HG03045 (cell line): ENCODE data around the gene RFPL3.
"Not testable (repeated sequence)": the region's sequence is repeated elsewhere in the genome, so short reads cannot be mapped to it uniquely, and the experiment has no call there.

Source experiments
- ATAC-seq: cut with Tn5 transposase; IDR thresholded peaks from one replicate; pipeline ENCODE4 v1.9.1; 2021; ENCODE audit warnings: mild to moderate bottlenecking, moderate library complexity; ENCODE audit not compliant: unreplicated experiment

The RFPL3 gene

GRCh38 chr22:32352681-32353080 is 5.0 kb upstream of the RFPL3 start:
- no peak for ATAC-seq

- no peak for ATAC-seq
Measured at GRCh38 chr22:32353292-32353691, 4.4 kb upstream of the RFPL3 start.

GRCh38 chr22:32353840-32354239 is 3.8 kb upstream of the RFPL3 start:
- no peak for ATAC-seq

- no peak for ATAC-seq
Measured at GRCh38 chr22:32354360-32355351, 3.0 kb upstream of the RFPL3 start.

GRCh38 chr22:32355760-32356159 is 1.9 kb upstream of the RFPL3 start:
- ATAC-seq, result no peak

GRCh38 chr22:32360096-32360495 is 2.4 kb downstream of the RFPL3 start:
- ATAC-seq, result not testable (repeated sequence)

GRCh38 chr22:32361257-32361656 is 3.6 kb downstream of the RFPL3 start:
- ATAC-seq, result no peak

- ATAC-seq, result no peak
Measured at GRCh38 chr22:32364210-32364609, 6.5 kb downstream of the RFPL3 start.

- ATAC-seq, result no peak
Measured at GRCh38 chr22:32375678-32376450, 18.2 kb downstream of the RFPL3 start.

GRCh38 chr22:32376681-32377080 is 19.0 kb downstream of the RFPL3 start:
- ATAC-seq, result no peak

- ATAC-seq, result no peak
Measured at GRCh38 chr22:32378707-32379272, 21.1 kb downstream of the RFPL3 start.

- ATAC-seq, result no peak
Measured at GRCh38 chr22:32380991-32381390, 23.3 kb downstream of the RFPL3 start.

GRCh38 chr22:32385681-32386080 is 28.0 kb downstream of the RFPL3 start:
- no peak for ATAC-seq

- no peak for ATAC-seq
Measured at GRCh38 chr22:32389685-32390084, 32.0 kb downstream of the RFPL3 start.

- no peak for ATAC-seq
Measured at GRCh38 chr22:32395107-32395506, 37.4 kb downstream of the RFPL3 start.

- ATAC-seq, result no peak
Measured at GRCh38 chr22:32396255-32396654, 38.6 kb downstream of the RFPL3 start.

GRCh38 chr22:32396746-32397145 is 39.1 kb downstream of the RFPL3 start:
- ATAC-seq, result no peak

- ATAC-seq, result no peak
Measured at GRCh38 chr22:32401486-32401885, 43.8 kb downstream of the RFPL3 start.

GRCh38 chr22:32404021-32404420 is 46.4 kb downstream of the RFPL3 start:
- ATAC-seq, result no peak

- ATAC-seq, result no peak
Measured at GRCh38 chr22:32407312-32407711, 49.6 kb downstream of the RFPL3 start.

- no peak for ATAC-seq
Measured at GRCh38 chr22:32407936-32408335, 50.3 kb downstream of the RFPL3 start.
